ENCODE data around the gene SYNRG.
"Not testable (repeated sequence)": the region's sequence is repeated elsewhere in the genome, so short reads cannot be mapped to it uniquely, and the experiment has no call there.

The SYNRG gene, protein sequence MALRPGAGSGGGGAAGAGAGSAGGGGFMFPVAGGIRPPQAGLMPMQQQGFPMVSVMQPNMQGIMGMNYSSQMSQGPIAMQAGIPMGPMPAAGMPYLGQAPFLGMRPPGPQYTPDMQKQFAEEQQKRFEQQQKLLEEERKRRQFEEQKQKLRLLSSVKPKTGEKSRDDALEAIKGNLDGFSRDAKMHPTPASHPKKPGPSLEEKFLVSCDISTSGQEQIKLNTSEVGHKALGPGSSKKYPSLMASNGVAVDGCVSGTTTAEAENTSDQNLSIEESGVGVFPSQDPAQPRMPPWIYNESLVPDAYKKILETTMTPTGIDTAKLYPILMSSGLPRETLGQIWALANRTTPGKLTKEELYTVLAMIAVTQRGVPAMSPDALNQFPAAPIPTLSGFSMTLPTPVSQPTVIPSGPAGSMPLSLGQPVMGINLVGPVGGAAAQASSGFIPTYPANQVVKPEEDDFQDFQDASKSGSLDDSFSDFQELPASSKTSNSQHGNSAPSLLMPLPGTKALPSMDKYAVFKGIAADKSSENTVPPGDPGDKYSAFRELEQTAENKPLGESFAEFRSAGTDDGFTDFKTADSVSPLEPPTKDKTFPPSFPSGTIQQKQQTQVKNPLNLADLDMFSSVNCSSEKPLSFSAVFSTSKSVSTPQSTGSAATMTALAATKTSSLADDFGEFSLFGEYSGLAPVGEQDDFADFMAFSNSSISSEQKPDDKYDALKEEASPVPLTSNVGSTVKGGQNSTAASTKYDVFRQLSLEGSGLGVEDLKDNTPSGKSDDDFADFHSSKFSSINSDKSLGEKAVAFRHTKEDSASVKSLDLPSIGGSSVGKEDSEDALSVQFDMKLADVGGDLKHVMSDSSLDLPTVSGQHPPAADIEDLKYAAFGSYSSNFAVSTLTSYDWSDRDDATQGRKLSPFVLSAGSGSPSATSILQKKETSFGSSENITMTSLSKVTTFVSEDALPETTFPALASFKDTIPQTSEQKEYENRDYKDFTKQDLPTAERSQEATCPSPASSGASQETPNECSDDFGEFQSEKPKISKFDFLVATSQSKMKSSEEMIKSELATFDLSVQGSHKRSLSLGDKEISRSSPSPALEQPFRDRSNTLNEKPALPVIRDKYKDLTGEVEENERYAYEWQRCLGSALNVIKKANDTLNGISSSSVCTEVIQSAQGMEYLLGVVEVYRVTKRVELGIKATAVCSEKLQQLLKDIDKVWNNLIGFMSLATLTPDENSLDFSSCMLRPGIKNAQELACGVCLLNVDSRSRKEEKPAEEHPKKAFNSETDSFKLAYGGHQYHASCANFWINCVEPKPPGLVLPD (N-terminal part only)

DNA sequence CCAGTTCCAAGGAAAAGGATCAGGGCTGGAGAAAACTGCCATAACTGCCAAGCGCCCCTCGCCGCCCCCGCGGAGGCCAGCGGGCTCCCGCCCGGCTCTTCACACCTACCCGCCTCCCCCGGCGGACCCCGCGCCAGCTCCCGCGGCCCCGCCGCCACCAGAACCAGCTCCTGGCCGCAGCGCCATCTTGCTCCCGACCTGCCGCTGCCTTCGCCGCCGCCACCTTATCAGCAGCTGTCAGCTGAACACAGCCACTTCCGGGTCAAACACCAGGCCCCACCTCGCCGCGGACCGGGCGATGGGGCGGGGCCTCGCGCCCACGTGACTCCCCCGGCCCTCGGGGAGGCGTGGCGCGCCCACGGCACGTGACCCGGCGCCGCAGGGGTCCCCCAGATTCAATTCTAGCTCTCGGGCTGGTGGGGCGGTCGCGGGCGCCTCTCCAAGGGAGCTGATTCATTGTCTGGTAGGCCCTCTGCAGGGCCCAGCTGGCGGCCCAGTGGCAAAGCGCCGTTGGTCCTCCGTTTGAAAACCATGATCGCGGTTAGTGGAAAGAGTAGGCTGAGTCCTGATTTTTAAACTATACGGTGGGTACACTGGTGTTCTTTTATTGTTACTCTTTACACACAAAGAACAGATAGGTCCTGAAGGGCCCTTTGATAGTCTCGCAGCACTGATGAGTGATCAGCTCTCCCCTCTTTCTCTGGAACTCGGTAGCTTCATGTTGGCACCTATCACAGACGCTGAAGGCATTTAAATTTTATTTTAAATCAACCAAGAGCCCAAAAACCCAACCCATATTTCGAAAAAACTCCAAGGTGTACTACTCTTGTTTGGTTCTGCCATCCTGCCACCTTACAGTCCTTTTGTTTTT lies at the start of gene SYNRG:
TSS of gene SYNRG (minus strand) at position 249 of the 871 bp plus-strand sequence. CDS start at position 186, 63 bp downstream.
- DNase-seq (ENCODE audit: low read depth): peak; percentile 97

DNA sequence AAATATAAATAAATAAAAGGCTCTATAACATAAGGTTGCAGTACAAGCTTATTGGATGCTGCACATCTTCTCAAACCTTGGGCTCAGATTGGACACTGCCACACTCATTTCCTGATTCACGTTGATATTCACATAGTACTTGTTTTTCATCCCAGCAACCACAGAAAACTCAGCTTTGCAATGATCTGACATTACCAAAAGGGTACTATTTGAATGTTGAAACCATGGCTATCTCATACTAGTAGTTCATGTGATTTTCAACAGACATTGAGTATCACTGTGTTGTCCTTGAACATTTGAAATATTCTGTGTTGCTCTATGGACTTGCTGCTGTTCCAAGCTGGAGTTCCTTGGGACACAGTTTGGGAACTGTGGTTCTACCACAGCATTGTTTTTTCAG lies 48.0 kb upstream of the SYNRG start:
- DNase-seq (ENCODE audit: low read depth): no peak

DNA sequence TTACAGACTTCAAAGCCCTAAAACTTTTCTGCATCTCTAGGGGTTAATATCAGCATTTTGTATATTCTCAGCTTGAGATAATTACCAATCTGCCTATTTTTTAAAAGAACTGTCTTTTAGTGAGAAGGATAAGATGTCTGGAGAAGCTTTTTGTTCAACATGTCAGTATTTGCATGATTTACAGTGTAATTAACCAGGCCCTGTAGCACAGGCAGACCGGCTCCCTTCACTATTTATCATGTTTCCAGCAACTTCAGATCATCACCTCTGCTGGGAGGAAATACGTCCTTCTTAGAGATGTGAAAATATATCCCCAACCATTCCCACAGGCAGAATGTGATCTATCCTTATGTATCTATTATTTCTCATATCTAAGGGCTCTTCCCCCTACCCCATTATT lies 42.6 kb upstream of the SYNRG start:
- DNase-seq (ENCODE audit: low read depth): no peak

DNA sequence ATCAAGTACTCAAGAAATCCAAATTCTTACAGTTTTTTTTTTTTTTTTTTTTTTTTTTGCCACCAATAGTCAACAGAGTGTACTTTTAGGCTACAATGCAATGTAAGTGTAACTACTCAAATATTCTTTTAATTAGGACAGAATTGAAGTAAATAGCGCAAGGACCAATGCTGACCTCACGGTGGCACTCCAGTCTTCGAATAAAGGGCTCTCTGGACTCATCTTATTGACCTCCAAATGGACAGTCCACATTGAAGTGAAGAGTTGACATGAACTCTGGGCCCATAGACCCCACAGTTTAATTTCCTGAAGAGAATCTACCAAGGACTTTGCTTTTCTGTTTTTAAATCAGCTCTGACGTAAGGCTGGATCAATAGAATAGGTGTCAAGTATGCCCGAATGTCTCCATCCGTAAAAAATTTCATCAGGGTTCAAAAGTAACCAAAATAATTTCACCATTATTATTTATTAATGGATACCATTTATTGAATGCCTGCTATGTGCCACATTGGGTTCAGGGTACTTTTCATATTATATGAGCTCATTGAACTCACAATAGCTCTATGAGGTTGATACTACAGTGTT lies 41.3 kb upstream of the SYNRG start:
- DNase-seq (ENCODE audit: low read depth): no peak

DNA sequence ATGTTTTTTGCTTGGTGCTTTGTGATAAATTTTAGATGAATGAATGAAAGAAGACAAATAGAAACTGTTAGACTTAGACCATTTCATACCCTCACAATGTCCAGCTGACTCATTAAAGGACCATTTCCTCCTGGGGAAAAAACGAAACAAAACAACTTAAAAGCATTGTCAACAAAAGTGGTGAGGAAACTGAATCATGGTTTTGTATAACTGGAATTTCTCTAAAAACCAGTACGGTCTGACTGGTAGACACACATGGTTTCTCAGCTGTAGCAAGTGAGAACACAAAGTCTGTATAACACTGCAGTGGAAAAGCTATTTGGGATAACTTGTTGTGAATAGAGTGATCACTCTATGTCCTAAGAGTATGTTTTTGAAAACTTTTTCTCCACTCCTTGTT lies 39.3 kb upstream of the SYNRG start:
- no peak for DNase-seq (ENCODE audit: low read depth)

DNA sequence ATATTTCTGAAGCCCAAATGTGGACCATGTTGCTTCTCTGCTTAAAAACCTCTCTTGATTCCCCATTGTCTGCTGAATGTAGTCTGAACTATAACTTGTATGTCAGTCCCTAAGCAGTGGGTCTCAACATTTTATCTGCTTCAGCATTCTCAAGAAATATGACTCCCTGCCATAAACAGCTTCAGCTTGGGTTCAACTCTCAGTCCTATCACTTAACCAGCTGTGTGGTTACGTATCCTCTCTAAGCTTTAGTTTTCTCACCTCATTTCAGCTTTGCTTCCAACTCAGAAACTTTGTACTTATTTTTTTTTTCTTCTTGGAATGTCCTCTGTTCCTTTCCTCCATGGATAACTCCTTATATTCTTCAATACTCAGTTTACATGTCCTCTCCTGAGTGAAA lies 38.6 kb upstream of the SYNRG start:
- no peak for DNase-seq (ENCODE audit: low read depth)

DNA sequence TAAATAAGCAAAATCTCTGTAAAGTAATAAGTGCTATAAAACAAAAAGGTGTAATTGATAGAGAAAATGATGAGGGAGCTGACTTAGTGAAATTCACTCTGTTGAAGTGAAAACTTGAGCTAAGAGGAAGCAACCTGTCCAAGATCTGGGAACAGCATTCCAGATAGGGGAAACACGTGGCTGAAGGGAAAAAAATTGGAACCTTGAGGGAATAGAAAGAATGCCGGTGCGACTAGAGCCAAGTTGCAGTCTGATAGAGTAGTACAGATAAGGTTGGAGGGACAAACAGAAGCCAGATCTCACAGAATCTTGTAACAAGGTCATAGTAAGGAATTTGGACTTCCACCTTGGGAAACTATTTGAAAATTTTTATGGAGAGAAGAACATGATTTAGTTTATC lies 34.7 kb upstream of the SYNRG start:
- no peak for DNase-seq (ENCODE audit: low read depth)

DNA sequence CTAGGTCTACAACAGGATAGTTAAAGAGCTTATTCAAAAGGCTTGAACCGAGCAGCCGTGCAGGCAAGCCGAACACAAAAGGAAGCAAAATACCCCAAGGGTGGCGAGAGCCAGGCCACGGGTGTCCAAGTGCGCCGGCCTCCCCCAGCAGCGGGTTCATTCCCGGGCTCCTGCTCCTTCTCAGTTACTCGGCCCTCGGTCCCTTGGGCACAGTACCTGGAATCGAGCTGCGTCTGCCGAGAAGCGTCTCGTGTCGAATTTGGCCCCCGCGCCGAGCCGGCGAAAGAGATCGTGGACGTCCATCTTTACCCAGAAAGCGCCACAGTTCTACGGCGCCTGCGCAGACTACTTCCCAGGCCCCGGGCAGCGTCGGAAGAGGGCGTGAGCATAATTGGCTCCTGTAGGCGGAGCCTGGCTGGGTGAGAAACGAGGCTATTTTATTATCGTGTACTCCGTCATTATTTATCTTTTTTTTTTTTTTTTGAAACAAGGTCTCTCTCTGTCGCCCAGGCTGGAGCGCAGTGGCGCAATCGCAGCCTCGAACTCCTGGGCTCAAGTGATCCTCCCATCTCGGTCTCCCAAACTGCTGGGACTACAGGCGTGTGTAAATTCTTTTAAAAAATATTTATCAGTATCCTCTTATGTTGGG lies 34.0 kb upstream of the SYNRG start, which contains the start of gene DDX52:
TSS of gene DDX52 (minus strand) at position 329 of the 649 bp plus-strand sequence. CDS start at position 303, 26 bp downstream.
- peak; percentile 79 for DNase-seq (ENCODE audit: low read depth)

DNA sequence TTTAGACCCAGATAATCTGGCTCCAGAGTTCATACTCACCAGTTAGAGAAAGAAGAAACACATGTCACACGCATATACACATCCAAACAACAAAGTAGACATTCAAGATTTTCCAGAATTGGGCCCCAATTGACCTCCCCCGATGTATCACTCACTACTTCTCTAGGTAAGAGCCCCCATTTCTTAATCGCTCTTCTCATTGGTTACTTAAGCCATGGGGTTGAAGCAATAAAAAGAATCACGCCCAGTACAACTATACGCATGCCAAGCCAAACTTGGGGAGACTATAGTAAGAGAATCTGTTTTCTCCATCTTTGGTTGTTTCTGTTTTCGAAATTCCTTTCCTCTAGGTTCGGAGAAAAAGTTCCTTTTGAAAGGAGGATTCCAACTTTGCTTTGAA lies 33.5 kb upstream of the SYNRG start:
- DNase-seq (ENCODE audit: low read depth): no peak

DNA sequence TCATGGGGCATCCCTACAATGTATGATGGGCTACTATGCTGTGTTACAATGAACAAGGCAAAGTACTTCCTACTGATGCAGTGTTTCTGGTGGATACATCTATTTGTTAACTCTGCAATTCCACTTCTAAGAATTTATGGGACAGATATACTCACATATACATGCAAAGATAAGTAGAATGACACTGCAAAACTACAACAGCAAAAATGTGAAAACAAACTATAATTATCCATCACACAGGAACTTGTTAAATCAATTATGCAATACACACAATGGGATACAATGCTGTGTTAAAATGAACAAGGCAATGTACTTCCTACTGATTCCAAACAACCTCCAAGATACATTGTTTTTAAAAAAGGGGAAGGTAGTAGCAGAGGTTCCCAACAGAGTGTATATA lies 30.8 kb upstream of the SYNRG start:
- no peak for DNase-seq (ENCODE audit: low read depth)

DNA sequence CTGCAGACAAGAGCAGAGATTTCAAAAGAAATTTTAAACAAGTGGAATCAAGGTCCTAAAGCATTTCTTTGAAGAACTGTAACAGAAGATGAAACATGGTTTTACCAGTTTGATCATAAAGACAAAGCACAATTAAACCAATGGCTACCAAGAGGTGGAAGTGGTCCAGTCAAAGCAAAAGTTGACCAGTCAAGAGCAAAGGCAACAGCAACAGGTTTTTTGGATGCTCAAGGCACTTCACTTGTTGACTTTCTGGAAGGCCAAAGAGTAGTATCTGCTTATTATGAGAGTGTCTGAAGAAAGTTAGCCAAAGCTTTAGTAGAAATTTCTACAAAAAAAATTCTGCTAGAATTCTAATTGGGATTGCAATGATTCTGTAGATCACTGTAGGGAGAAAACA lies 28.7 kb upstream of the SYNRG start:
- DNase-seq (ENCODE audit: low read depth): no peak

DNA sequence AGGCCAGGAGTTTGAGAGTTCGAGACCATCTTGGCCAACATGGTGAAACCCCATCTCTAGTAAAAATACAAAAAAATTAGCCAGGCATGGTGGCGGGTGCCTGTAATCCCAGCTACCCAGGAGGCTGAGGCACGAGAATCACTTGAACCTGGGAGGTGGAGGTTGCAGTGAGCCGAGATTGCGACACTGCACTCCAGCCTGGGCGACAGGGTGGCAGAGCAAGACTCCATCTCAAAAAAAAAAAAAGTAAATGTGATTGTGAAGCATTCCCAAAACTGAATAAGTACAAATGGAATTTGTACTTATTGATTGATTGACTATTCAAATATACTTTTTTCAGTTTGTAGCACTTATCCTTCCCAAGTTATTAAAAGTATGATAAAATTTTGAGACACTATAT lies 7.2 kb upstream of the SYNRG start:
- DNase-seq (ENCODE audit: low read depth): not testable (repeated sequence)

DNA sequence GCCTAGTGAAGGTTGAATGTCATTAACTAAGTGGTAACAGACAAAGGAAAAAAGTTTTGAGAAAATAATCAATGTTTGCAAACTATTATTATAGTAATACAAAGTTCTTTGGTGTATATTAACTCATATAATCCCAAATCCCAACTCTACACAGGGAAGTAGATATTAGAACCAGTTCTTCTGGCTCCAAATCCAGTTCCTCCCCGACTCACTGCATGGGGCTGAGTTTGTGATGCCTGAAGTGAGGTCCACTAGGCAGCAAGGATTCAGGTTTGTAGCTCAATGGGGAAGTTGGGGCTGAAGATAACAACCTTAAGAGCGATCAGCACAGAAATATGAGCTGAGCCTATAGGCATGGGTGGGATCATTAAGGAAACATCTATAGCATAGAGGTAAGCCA lies 5.6 kb upstream of the SYNRG start:
- DNase-seq (ENCODE audit: low read depth): no peak

DNA sequence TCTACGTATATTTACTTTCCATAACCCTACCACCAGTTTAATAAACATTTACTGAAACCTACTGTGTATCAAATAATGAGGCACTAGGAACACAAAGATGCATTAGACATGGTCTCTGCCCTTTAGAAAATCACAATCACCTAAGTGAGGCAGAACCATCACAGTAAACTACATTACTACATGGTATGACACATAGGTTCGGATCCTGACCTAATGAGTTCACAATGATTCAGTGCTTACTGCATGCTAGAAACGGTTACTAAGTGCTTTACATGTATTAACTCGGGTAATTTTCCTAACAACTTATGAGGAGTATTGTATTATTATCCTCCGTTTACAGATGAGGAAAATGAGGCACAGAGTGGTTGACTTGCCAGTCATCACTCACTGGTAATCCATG lies 5.2 kb upstream of the SYNRG start:
- DNase-seq (ENCODE audit: low read depth): no peak

DNA sequence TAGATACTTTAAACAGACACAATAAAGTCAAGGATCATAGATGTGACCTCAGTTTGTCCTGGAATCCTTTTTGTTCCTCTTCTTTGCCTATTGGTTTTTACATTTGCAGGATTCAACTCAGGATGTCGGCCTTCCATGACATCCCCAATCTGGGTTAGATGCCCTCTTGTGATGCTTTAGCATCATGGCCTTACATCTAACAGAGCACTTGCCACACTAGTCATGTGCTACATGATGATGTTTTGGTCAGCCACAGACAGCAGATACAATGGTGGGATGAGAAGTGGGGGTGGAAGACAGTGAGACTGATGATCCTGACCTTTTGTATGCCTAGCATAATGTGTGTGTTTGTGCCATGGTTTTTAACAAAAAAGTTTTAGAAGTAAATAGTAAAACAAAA lies 1.8 kb upstream of the SYNRG start:
- no peak for DNase-seq (ENCODE audit: low read depth)

DNA sequence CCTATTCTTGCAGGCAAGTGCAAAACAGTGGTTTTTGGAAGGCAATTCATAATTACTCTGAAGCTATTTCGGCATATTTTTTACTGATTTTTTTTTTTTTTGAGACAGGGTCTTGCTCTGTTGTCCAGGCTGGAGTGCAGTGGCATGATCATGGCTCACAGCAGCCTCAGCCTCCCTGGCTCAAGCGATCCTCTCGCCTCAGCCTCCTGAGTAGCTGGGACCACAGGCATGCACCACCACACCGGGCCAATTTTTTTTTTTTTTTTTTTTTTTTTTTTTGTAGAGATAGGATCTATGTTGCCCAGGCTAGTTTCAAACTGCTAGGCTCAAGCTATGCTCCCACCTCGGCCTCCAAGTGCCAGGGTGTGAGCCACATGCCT lies 813 bp upstream of the SYNRG start:
- DNase-seq (ENCODE audit: low read depth): not testable (repeated sequence)

DNA sequence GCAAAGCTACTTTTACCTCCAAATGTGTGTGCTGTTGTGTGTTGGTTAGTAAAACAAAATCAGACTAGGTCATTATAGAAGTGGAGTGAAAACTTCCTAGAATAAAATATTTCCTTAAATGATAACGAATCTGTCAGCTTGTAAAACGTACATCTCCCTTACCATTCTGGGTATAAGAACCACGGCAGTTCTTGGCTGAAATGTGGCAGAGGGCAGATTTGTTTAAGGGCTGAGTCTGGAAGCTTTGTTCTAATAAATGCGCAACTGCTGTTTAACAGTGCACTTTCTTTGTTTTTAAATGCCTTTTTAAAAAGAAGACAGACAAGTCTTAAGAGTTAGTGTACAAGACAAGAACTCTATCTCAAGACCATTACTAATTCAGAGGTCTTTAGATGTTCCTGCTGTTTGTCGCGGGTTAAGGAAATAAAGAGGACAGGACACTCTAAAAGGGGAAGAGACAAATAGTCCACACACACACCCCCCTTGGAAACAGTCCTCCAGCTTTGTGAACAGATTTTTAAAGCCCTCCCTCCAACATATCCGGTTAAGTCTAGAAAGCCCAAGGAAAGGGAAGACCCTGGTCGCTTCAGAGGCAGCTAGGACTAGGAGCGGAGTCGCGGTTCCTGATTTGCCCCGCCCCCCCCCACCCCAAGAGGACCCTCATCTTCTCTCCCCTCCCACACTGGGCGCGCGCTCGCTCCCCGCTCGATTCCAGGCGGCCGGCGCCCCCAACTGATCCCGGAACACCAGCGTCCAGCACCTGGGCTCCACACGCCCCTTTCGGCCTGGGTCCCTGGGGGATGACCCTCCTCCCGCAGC lies 658 bp downstream of the SYNRG start:
- DNase-seq (ENCODE audit: low read depth): no peak

DNA sequence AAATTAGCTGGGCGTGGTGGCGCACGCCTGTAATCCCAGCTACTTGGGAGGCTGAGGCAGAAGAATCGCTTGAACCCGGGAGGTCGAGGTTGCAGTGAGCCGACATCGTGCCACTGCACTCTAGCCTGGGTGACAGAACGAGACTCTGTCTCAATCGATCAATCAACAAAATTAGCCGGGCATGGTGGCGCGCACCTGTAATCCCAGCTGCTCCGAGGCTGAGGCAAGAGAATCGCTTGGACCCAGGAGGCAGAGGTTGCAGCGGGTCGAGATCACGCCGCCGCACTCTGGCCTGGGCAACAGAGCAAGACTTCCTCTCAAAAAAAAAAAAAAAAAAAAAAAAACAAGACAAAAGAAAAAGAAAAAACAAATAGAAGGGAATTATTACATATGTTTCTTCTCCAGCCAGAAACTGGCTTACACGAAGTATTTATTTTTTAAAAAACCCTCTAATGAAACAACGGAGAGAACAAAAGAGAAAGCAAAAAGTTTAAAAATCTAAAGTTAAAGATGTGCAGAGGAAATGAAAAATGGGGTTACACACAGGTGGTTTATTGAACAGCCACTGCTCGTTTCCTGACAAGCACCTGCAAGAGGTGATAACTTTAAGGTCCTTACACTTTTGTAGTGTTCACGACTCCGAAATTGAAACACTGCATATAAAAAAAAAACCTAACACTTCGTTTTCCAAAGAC lies 1.4 kb downstream of the SYNRG start:
- DNase-seq (ENCODE audit: low read depth): no peak

Data from stimulated activated CD8-positive, alpha-beta memory T cell treated with anti-CD3 and anti-CD28 coated beads, Interleukin-12 subunit alpha, Interleukin-12 subunit beta, amount 100 ng/mL, for 4 hours (primary cell).